ENCODE data around the gene CLCA4.

The CLCA4 gene

DNA sequence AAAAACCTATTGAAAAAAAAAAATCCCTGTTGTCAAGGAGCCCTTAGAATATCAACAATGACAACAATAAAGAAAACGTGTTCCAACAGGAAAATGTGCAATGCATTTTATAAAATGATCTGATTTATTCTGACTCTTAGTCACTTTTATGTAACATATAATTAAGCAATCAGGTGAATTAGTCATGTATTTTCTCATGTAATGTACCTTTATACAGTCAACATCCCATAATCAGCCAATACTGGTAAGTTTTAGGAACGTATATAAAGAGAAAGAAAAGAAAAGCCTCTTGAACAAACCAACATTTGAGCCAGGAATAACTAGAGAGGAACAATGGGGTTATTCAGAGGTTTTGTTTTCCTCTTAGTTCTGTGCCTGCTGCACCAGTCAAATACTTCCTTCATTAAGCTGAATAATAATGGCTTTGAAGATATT lies at the start of gene CLCA4:
Gene CLCA4, plus strand, starts transcription at position 292 of the 435 bp plus-strand sequence. Its CDS starts 42 bp downstream, at position 334.
- no peak for DNase-seq

- no peak for DNase-seq
These were observed 48.6 kb upstream of the CLCA4 start for GRCh38 chr1:86498281-86498680.

GRCh38 chr1:86499987-86500593 lies 46.8 kb upstream of the CLCA4 start:
- DNase-seq: no peak

DNA sequence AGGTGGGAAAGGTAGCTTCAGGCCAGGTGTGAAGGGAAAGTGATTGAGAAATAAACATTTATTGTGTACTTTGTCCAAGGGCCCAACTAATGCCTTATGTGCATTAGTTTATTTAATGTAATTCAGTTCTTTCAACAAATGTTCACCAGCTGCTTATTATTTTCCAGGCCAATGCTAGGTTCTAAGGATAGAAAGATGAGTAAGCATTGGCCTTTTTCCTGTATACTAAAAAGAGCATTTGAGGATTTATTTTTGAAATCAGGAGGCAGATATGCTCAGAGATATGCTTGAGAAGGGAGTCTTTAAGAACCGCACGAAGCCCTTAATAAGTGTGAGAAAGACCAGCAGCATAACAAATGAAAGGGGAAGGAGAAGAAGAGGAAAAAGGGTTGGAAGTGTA lies 46.2 kb upstream of the CLCA4 start:
- DNase-seq: no peak

GRCh38 chr1:86502125-86502646 lies 44.7 kb upstream of the CLCA4 start:
- DNase-seq: peak; percentile 37 to 48

DNA sequence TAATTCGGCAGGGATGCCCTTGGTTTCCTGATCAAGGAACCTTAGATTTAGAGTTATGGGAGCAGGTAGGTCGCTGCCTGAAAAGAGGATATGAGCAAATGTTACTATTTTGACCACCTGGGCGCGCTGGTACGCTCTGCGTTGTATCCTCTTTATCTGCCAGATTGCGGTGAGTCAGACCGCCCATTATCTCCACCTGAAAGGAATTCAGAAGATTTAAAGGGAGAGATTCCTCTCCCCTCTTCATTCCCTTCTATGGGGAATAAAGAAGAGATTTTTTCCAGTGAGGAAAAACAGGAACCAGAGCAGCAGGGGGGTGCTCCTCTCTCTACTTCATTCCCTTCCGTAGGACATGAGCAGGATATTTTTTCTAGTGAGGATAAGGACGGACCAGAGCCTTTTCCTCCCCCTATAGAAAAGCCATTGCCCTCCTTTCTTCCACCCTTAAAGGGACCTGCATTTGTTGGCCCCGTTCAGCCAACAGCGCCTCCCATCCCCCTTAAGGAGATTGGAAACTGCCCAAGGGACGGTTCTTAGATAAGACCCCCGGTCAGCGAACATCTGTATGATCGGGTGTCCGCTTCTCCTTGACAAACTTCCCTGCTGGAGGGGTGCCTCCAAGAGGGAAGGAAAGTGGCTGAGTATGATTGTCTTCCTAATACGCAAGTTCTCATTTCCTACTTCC lies 44.0 kb upstream of the CLCA4 start:
- DNase-seq: no peak

DNA sequence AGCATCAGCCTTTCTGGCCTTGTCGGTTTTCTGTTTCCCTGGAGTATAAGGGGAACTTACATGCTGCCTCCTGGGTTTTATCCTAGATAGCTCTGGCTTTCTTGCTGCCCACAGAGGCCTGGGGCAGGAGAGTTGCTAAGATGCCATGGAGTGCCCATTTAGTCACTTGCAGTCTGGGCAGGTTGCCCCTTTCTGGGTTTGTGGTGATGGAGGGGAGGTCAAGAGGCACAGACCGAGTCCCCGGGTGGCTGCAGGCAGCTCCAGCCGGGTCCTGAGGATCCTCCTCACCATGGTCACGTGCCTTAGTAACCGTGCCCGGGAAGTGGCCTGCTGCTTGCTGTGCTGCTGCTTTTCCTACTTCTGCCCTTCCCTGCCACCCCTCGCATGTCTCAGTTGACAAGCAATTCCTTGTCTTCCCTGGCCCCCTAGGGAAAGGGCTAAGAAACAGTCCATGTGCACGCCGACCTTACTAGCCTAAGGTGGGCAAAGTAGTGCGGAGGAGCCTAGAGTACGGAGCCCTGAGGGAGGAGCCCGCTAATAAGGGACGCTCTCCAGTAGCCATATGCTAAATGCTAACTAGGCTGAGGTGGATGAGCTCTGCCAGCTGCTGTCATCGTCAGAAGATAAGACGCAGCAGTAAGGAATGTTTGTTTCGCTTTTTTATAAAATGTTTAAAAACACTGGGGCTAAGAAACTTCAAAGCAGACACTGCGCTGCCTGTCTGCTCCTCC lies 43.3 kb upstream of the CLCA4 start:
- DNase-seq: no peak

DNA sequence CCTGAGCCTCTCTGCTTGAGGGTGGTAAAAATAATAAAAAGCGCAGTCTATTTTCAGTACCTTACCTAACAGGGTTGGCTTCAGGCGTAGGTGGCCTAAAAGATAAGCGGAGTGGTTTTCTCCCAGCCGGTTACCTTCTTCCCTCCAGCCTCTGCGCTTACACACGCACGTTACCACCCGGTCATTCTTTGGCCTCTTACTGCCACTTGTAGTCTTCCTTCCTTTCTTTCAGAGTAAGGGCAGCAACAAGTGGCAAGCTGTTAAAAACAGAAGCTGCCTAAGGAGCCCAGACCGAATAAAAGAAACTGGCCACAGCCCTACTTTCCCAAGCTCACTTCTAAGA lies 42.8 kb upstream of the CLCA4 start:
- DNase-seq: no peak

DNA sequence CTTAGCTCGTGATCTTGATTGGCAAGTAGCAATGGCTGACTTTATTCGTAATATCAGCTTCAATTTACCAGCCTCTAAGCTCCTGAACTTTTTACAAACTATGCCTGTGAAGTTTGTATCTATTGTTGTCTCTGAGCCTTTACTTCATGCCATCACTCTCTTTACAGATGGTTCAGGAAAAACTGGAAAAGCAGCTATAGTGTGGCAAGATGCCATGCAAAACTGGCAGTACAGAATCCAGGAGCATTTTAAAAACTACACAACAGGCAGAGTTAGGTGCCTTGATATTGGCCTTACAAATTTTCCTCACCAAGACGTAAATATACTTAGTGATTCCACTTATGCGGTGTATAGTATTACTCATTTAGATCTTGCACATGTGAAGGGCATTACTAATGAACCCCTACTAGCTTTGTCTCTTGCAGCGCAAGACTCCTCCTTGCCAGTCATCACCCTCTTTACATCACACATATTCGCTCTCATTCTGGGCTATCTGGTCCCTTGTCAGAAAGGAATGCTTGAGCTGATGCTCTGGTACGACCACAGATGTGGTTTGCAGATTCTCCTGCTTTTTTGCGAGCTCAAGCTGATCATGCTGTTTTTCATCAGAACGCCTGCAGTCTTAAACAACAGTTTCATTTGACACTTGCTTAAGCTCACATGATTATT lies 41.8 kb upstream of the CLCA4 start:
- no peak for DNase-seq

DNA sequence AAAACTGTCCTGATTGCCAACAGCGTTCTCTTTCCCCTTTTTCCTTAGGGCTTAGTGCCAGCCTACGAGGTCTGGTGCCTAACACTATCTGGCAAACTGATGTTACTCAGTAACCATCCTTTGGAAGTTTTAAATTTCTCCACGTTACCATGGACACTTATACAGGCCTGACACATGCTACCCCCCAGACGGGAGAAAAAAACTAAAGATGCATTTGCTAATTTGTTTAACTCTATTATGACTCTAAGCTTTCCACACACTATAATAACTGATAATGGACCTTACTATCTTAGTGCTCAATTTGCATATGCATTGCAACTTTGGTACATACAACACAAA lies 41.3 kb upstream of the CLCA4 start:
- DNase-seq: no peak

GRCh38 chr1:86507935-86508582 lies 38.8 kb upstream of the CLCA4 start:
- peak in 1 of 2 experiments; percentile 30 for DNase-seq

DNA sequence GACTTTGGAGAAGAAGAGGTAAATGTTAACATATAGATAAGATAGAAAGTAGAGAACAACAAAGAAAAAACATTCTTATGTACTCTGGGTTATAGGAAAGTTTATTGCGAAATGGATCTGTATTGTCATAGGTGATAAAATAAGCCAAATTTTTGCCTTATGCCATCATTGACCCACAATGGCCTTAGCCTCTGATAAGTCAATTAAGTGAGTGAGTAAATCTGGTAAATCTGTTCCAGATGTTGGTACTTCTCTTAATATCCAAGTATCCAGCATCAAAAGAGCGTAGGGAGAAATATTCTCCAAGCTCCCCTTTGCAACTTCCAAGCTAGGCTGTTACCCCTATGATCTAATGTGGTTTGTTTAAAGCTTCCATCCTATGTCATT lies 38.3 kb upstream of the CLCA4 start:
- no peak for DNase-seq

GRCh38 chr1:86515597-86515996 lies 31.3 kb upstream of the CLCA4 start:
- DNase-seq: no peak

DNA sequence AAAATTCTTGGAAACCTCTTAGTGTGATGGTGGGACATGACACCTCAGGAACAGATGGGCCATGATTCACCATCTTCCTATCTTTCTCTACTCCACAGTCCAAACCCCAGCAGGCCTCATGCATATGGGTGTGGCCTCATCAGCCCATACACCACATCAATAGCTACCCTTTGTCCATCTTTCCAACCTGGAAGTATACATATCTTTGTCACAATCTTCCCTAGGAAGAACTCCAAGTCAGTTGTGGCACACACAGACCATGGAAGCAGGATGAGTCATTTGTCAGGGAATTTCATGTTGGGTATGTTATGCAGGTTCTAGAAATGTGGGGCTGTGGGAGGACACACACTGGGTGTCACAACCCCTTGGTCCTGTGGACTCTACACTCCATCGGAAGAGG lies 30.5 kb upstream of the CLCA4 start:
- no peak for DNase-seq

- DNase-seq: no peak
These were observed 29.5 kb upstream of the CLCA4 start for GRCh38 chr1:86517336-86517735.

DNA sequence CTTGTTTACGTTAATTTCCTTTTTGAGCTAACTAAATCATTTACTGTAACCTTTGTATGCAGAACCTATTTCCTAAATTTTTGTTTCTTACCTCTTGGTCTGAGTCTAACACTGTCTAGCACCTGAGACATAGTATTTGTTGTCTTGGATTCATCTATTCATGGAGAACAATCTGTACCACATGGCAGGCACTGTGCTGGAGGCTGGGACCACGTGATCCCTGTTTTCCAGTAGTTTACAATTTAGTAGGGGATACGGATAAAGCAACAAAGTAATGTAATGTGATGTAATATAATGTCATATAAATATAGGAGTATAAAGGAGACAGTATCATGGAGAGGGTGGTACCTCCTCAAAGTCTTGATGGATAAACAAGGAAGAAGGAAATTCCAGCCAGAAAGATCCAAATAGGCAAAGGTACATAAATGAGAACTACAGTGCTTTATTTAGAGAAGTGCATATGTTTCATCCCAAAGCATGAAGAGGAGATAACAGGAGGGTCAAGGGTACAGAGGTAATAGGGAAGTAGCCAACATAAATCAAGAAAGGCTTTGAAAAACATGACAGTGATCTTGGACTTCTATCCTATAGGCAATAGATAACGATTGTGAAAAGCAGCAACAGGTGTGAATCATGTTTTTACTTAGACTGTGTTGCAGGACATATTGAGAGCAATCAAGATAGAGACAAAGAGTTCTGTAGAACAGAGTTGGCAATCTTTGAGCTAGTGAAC lies 25.9 kb upstream of the CLCA4 start:
- DNase-seq: no peak

GRCh38 chr1:86521522-86521891 lies 25.4 kb upstream of the CLCA4 start:
- DNase-seq: no peak

DNA sequence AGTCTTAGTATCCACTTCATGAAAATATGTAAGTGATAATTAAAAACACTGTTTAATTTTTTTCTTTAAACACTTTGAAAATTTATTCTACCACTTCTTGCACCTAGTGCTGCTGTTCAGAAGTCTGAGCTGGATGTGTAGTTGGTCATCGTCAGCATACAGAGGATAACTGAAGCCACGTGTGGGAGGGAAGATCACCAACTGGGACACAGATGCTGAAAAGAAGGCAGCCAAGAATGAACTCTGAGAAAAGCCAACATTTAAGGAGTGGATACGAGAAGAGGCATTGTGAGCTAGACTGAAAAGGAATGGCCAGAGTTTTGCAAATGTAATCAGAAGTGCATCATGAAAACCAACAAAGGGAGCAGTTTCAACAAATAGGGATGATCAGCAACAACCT lies 24.6 kb upstream of the CLCA4 start:
- no peak for DNase-seq

GRCh38 chr1:86523670-86524354 lies 23.1 kb upstream of the CLCA4 start:
- no peak for DNase-seq

GRCh38 chr1:86527306-86527705 lies 19.6 kb upstream of the CLCA4 start:
- DNase-seq: no peak

DNA sequence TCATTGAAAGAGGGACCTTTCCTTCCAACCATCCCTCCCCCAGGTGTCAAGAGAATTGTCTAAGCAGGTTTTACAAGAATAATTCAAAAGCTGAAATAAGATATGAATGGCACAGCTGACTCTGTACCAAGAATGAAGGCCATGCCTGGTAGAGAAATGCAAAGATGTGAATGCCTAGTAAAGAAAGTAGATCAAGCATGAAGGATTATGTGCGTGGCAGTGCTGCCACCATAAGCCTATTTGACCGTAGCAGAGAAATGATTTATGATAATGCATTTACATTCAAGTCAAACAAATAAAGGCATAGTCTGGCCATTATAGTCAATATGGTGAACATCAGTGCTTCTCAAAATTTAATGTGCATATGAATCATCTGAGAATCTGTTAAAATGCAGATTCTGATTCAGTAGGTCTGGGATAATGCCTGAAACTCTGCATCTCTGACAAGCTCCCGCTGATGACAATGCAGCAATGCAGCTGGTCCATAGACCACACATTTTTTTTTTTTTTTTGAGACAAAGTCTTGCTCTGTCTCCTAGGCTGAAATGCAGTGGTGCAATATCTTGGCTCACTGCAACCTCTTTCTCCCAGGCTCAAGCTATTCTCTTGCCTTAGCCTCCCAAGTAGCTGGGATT lies 16.6 kb upstream of the CLCA4 start:
- DNase-seq: no peak
